GM12878 (cell line): ENCODE measurements around the gene OLR1.

ENCODE experiments used
- CEBPB ChIP-seq, 2 experiments: fragments of 150-350 bp in 1 of 2; IDR thresholded peaks; 2 replicates each; pipeline ENCODE4 v1.6.1; 2012 to 2014; ENCODE audit warnings: low read depth in 2 of 2, low read length in 2 of 2, borderline replicate concordance in 1 of 2, inconsistent platforms in 1 of 2
- CTCF ChIP-seq, 3 experiments: IDR thresholded peaks in 2 of 3; conservative IDR thresholded peaks in 1 of 3; 2 replicates each; pipeline ENCODE4 v1.5.1; 2011; ENCODE audit warnings: low read depth in 3 of 3, low read length in 3 of 3, mild to moderate bottlenecking in 3 of 3, control low read depth in 2 of 3, moderate library complexity in 2 of 3, inconsistent platforms in 1 of 3, mixed read lengths in 1 of 3; ENCODE audit not compliant: control insufficient read depth in 2 of 3, insufficient read depth in 1 of 3; ENCODE audit errors: extremely low read depth in 1 of 3
- NKRF ChIP-seq: fragments of 450-650 bp; conservative IDR thresholded peaks from 2 replicates; pipeline ENCODE4 v1.6.1; 2017; ENCODE audit warnings: mild to moderate bottlenecking, moderate library complexity
- POLR2A ChIP-seq: IDR thresholded peaks from 2 replicates; pipeline ENCODE4 v1.6.1; 2011; ENCODE audit warnings: low read depth, mild to moderate bottlenecking, low read length
- USF1 ChIP-seq: IDR thresholded peaks from 2 replicates; pipeline ENCODE4 v1.6.1; 2011; ENCODE audit warnings: borderline replicate concordance, low read depth, mild to moderate bottlenecking, moderate library complexity, mixed read lengths, low read length; ENCODE audit not compliant: insufficient read depth; ENCODE audit errors: extremely low read length
- ZZZ3 ChIP-seq: IDR thresholded peaks from 2 replicates; pipeline ENCODE4 v1.6.1; 2011; ENCODE audit warnings: low read depth; ENCODE audit not compliant: control insufficient read depth, insufficient read length

GRCh38 chr12:10189653-10190052 is 17.7 kb upstream of the OLR1 start:
- no peak for TF ChIP-seq USF1
- no peak for TF ChIP-seq NKRF
- TF ChIP-seq POLR2A, result no peak
- no peak for TF ChIP-seq CEBPB (IDR thresholded peaks at IDR 0.05; ENCODE audit: borderline replicate concordance in 1 of 2, low read depth in 2 of 2, low read length in 2 of 2)
- TF ChIP-seq ZZZ3, result no peak
- TF ChIP-seq CTCF (IDR thresholded peaks at IDR 0.05 in 2 of 3, conservative IDR thresholded peaks at IDR 0.05 in 1 of 3; ENCODE audit: control insufficient read depth in 2 of 3, extremely low read depth in 1 of 3, insufficient read depth in 1 of 3, low read depth in 3 of 3, low read length in 3 of 3), result no peak
